WI38 (cell line): Measurements from ENCODE around the gene AGMO.

ENCODE experiments used
- H3K4me3 ChIP-seq: 2 replicates; pipeline ENCODE4 v1.5.1; 2011; ENCODE audit warnings: low read depth, mild to moderate bottlenecking, control low read depth, low read length
- CTCF ChIP-seq: IDR thresholded peaks from 2 replicates; pipeline ENCODE4 v1.5.1; 2012; ENCODE audit warnings: low read depth, mild to moderate bottlenecking, control low read depth, low read length

Gene AGMO

GRCh38 chr7:15252181-15252580 lies 309.6 kb downstream of the AGMO start:
- H3K4me3 ChIP-seq: no peak overlapping the region
- TF ChIP-seq CTCF: no peak

- TF ChIP-seq CTCF: no peak
- no peak overlapping the region for H3K4me3 ChIP-seq
These were observed 313.3 kb downstream of the AGMO start for GRCh38 chr7:15248514-15248913.

GRCh38 chr7:15245831-15246230 lies 316.0 kb downstream of the AGMO start:
- no peak for TF ChIP-seq CTCF
- no peak overlapping the region for H3K4me3 ChIP-seq

- no peak for TF ChIP-seq CTCF
- H3K4me3 ChIP-seq: no peak overlapping the region
These were observed 322.0 kb downstream of the AGMO start for GRCh38 chr7:15239801-15240200.

GRCh38 chr7:15236952-15237351 lies 324.9 kb downstream of the AGMO start:
- TF ChIP-seq CTCF: no peak
- H3K4me3 ChIP-seq: no peak overlapping the region

GRCh38 chr7:15234431-15234830 lies 327.4 kb downstream of the AGMO start:
- no peak for TF ChIP-seq CTCF
- no peak overlapping the region for H3K4me3 ChIP-seq

- TF ChIP-seq CTCF: no peak
- no peak overlapping the region for H3K4me3 ChIP-seq
These were observed 333.0 kb downstream of the AGMO start for GRCh38 chr7:15228831-15229230.

GRCh38 chr7:15225981-15226380 lies 335.8 kb downstream of the AGMO start:
- TF ChIP-seq CTCF: no peak
- H3K4me3 ChIP-seq: no peak overlapping the region
